ENCODE measurements around the gene XRCC3.

The XRCC3 gene

DNA sequence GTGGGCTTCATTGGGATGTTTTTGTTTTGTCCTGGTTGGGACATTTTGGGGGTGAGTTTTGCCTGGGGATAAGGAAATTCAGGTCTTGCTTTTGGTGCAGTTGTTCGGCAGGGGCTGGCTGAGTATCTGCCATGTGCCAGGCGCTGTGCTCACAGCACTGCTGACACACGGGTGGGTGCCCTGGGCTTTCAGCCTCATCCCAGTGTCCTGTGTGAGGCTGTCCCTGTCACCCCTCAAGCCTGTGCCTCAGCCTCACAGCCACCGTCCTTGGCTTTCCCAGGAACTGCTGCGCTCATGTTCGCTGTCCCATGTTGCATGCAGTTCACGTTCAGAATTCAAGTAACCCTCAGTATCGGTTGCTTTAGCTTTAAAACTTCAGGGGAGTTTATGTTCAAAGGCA is 24.9 kb downstream of the XRCC3 start:
- DNase-seq = no peak

DNA sequence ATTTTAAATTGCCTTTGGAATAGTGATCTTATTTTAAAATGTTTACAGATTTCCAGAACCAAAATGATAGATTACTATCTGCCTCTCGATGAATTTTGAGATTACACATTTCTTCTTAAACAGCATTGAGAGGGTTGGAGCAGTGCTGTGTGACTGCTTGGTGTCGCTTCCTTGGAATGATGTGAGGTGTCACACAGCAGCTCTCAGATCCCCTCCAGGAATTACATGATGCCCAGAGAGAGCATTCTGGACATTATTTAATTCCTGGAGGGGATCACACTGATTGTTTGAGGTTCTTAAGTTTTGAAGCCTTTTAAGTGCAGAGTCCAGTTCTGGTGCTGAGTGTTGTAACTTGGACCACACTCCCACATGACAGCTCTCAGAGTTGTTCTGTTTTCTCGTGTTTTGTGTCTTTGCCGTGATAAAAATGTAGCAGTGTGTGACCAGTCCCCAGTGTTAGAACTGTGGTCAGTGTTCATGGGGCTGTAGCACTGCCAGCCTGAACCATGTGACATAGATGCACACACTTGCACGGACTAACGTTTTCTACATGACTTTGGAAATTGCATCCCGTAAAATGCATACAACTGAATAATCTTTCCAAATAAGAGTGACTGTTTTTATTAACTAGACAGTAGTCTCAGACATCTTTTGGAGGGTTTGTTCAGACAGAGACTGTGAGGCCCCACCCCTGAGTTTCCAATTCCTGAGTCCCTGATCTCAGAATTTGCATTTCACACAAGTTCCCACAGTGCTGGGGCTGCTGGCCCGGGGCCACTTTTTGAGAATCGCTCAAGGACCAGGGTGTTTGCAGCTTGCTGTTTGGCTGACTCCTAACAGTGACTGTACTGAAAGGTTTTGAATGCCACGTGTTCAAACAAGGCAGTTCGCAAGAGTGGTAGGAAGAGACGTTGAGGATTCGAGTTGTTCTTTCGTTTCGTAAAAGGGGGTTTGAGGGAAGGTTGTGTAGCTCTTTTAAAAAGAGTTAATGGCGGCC is 26.0 kb downstream of the XRCC3 start:
- DNase-seq = no peak

DNA sequence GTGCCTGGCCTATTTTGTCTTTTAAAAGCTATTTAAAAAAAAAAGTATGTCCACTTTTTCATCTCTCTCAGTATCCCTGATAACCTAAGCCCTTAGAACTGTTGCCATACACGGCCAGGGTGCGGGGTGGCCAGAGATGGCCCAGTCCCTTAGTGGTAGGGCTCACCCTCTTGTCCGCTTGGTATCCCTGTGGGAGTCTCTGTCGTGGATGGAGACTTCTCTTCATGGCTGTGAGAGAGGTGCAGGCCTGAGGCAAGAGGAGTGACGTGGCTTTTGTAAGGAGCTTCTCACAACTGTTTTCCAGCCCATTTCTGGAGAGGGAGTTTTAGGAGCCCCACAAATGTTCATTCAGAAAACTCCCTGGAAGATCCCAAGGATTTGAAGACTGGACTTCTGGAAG is 26.8 kb downstream of the XRCC3 start:
- DNase-seq = no peak

DNA sequence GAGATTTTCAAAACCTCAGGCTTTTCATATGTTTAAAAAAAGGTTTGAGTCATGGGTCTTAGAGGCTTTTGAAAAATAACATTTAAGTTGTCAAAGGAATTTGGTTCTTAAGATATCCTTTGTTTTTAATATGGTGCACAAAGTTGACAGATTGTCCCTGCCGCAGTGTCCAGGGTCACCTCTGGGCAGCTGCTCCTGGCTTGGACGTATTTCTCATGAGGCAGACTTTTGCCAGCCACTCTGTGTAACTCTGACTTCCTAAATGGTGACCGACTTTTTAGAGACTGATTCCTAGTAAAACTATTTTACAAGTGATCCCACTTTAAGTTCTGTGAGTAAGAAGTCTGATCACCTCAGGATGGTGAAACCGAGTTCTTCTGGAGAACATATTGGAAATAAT is 27.5 kb downstream of the XRCC3 start:
- DNase-seq = no peak

DNA sequence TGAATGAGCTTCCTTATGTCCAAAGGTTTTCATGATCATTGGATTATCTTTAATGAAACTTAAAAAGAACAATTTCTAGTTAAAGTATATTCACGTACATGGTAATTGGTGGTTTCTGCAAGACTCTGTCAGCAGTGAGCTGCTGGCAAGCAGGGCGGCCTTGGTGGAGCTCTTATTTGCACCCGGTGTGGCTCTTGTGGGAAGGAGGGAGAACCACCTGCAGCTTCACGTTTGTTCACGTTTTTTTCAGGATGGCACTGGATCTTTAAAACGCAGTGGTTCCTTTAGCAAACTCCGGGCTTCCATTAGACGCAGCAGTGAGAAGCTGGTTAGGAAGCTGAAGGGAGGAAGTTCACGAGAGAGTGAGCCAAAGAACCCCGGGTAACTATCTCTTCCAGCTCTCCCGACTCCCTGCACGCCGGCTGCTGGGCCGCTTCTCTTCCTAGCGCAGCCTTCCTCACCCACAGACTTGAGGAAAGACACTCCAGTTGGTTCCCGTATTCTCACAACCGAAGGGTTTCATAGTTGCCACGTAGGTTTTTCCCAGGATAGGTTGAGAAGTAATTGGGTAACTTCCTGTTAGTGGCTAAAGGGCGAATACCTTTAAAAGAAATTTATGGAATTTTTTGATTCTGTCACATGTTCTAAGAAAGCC is 28.3 kb downstream of the XRCC3 start:
- peak; percentile 63 for DNase-seq

DNA sequence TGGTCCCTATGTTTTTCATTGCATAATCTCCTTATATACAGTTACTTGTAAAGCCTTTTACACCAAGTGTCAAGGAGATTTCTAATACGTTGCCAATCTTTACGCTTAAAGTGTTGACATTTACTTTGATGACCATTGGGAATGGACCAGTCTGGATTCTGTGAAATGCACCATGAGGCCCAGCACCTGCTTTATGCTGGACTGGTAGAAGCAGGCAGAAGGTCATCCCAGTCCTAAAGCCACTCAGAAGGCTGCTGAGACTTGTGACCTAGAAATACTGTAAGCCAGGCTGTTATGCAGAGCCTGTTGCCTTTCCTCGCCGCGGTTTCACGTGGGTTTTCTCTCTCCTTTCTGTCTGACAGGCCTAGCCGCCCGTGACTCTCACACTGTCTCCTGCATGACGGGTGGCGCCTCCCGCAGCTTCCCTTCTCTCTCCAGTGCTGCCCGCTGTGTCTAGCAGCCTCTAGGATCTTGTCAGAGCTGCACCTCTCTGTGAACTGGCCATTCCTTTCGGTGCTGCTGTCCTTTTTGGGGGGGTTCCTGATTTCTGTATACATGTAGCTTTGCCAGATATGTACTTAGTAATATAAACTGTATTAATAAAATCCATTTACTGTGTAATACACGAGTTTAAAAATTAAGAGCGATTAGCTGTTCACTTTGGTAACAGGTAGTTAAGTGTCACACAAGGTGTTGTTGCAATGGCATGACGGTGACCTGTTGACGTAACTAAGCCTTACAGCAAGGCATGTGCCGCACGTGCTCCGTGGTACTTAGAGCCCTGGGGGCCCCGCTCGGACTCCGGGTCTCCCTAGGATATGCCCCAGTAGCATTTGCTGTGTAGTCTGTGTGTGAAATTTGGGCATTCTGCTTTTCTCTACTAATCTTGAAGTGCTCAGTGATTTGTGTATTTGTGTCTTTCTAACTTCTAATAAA is 29.7 kb downstream of the XRCC3 start:
- no peak for DNase-seq

DNA sequence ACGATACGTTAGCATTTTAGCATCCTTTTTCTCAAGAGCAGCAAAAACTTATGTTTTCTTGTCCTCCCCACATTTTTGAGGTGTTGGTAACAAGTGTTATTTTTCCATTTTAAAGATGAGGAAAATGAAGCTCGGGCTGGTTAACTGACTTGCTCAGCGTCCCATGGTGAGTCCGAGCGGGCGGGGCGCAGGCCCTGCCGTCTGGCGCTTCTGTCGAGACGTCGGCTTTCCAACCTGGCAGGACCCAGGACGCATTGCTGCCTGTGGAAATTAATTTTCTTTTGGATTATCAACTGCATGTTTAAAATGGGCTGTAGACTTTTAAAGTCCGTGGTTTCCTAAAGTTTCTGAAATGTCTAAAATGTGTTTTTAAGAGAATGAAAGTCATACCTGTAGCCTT is 30.4 kb downstream of the XRCC3 start:
- no peak for DNase-seq

DNA sequence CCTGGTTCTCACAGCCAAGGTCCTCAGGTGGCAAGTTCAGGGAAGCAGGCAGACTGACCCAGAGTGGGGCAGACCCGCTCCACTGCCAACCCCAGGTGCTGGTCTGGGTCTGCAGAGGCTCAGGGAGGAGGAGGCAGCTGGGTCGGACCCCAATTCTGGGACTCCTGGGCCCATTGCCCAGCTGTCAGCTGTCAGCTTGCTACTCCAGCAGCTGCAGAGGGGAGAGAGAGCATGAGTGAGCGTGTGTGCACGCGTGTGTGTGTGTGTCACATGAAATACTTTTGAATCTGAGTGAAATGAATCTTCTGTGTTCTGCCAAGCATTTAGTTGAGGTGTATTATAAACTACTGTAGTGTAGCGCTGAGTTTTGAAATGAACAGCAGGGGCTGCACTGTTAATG is 30.8 kb downstream of the XRCC3 start:
- no peak for DNase-seq

DNA sequence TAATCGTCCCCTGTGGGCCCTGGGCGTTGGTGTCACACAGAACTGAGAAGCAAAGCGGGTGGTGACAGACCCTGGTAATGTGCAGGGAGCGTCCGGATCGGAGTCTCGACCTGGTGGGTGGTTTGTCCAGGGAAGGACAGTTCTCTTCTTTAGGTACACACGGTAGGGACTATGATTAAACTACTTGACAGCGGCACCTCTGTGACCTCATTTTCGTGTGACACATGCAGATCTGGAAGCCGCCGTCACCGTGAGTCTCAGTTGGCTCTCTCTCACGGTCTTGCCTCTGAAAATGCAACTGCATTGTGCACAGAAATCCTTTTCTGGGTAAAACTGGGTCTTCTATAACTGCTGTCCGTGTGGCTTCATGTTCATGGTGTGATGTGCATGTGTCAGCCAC is 32.1 kb downstream of the XRCC3 start:
- no peak for DNase-seq

DNA sequence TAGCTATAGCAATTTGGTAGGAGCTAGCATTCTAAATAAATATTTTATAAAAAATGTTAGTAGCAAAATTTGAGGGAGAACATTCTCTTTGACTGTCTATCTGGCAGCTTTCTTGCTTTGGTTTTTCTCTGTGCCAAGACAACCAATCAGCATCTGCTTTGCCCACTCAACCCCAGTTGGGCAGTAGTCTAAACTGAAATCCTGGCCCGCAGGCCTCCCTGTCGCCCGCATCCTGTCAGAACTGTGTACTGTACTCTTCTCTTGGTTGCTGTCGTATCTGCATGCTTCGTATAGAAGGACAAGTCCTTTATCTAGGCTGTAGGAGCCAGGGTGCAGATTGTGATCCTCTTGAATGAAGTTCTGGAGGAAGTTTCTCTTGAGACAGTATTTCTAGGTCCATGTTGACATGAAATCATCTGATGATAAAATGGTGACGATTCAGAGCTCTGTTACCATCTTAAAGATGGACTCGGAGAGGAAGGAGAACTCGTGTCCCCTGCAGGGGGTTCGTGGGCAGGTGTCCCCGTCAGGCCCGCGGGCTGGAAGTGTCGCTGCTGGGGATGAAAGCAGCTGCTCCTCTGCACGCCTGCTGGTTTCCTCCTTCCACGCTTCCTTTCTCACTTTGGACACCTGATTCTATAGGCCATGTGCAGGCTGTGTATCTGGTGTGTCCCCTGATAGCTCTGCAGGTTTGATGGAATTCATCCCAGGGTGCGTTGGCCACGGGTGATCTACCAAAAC is 34.6 kb downstream of the XRCC3 start:
- no peak for DNase-seq

DNA sequence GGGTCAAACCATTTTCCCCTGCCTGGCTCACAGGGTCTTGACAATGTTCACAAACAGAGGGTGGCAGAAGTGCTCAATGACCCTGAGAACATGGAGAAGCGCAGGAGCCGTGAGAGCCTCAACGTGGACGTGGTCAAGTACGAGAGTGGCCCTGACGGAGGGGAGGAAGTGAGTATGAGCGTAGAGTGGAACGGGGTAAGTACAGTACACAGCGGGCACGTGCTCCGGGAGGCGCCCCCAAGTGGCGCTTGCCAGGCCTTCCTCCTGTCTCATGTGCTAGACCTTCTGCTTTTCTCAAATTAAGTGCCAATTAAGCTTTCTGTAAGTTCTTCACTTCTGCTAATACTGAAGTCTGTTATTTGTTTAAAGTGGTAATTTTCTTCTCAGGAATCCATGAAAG is 35.9 kb downstream of the XRCC3 start:
- DNase-seq = no peak

DNA sequence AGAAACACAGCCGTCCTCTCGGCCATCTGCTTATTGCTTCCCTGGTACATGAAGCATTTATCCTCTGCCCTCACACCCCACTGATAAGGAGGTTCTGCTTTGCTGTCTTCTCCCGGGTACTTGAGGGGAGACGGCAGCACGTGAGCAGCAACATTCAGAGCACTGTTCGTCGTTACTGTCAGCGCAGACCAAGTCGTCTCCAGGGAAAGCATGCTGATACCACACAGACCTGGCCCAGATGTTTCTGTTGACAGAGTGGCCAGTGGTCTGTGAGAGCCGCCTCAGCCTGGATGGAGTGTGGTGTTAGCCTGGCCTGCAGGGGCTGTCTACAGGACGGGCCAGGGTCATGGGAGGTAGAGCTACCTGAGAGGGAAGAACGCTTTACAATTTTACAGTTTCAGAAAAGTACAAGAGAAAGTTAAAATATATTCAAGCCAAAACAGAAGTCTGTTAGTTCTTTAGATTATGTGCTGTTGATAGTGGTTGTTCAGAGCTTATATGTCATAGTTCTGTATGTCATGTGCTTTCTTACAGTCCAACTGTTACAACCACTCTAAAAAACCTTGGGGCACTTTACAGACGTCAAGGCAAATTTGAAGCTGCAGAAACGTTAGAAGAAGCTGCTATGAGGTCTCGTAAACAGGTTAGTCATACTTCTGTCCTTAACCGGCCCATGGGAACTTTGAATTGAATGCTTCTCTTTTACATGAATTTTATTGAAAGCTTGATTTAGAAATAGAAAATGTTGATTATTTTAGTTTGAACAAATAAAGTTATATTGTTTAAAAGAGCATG is 38.2 kb downstream of the XRCC3 start:
- DNase-seq = no peak

DNA sequence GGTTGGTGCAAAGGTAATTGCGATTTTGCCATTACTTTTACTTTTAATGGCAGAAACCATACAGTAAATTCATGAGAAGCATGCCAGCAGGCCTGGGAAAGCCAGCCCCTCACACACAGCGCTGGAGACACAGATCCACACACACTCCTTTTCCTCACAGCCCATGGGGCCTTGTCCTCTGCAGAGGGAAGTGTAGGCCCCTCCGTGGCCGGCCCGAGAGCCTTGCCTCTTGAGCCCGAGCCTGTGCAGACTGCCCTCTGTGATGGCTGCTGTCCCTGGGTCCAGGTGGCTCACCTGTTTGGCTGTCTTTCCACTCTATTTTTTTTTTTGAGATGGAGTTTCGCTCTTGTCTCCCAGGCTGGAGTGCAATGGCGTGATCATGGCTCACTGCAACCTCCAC is 39.3 kb downstream of the XRCC3 start:
- DNase-seq = no peak

DNA sequence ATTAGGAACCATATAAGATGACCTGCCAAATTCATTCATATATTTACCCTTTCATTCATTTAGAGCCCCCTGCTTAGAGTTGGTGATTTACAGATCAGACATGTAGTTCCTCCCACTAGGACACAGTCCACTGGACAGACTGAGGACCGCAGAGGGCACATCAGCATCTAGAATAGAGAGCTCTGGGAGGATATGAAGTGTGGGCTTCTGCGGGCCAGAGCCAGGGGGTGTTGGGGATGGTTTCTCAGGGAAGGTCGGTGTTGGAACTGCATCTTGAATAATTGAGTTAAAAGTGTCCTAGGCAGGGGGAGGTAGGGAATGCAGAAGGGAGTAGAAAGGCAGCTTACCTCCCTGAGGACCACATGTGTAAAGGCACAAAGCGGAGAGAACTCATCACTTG is 43.3 kb downstream of the XRCC3 start:
- no peak for DNase-seq

DNA sequence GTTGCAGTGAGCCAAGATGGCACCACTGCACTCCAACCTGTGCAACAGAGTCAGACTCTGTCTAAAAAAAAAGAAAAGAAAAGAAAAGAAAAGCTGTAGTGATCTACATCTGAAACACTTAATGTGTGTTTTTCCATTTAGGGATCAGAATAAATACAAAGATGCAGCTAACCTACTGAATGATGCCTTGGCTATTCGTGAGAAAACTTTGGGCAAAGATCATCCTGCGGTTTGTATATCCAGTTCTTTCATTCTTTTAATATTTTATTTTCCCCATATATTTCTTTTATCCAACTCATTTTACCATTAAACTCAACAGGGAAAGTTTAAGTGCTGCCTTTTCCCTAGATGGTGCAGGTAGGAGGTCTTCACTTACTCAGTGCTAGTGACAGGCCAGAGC is 45.9 kb downstream of the XRCC3 start:
- no peak for DNase-seq

DNA sequence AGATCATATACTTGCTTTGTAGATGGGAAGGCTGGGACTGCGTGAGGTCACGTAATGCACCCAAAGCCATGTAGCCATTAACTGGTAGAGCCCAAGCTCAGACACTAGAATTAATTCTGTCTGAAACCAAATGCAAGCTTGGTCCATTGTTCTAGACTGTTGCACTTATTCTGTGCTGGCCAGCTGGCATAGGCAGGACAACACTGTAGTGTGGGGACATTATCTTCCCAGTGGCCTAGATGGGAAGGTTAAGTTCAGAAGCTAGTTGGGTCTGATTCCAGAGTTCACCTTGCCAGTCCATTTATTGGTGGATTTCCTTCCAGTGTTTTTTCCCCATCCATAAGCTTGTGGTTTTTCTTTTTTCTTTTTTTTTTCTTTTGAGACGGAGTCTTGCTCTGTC is 47.1 kb downstream of the XRCC3 start:
- DNase-seq = no peak

DNA sequence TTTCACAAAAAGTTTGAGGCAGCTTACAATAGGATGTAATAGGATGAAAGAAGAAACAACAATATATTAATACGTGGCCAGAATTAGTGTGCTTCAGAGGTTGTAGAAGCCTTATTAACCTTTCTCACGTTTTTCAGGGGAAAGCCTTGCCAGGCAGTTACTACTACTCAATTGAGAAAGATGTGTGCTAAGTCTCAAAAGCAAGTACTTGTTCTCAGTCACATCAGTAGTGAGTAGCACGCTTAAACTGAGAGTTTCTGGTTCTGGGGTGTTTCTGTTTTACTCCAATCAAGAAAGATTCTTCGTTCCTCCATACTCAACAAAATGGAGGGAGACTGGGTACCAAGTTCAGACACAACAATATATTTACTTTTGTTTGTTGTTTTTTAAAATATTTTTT is 47.6 kb downstream of the XRCC3 start:
- no peak for DNase-seq

DNA sequence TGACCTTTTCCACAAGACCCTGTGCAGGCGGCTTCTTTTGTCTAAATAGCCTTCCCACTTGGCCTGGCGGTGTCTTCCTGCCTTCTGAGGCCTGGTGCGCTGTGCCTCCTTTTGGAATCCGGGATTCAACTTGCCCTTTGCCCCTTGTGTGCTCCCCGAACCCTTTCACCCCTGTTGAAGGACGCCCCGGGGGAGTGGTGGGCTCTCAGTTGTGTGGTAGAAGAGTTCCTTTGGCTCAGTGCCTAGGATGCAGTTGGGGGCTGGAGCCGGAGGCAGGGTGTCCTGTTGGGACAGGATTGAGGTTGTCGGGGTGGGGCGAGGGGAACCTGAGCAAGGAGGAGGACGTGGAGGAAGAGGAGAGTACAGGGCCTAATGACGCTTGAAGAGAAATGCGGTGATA is 51.7 kb downstream of the XRCC3 start:
- DNase-seq = no peak

DNA sequence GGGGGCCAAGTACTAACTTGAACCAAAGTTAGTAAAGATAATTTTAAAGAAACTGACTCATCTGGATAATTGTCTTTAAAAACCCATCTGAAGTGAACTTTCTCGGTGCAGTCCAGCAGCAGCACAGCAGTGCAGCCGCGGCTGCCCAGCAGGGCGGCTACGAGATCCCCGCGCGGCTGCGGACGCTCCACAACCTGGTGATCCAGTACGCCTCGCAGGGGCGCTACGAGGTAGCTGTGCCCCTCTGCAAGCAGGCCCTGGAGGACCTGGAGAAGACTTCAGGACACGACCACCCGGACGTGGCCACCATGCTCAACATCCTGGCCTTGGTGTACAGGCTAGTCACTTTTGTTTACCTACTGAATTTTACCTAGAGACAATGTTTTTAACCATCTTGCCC is 52.7 kb downstream of the XRCC3 start:
- no peak for DNase-seq

DNA sequence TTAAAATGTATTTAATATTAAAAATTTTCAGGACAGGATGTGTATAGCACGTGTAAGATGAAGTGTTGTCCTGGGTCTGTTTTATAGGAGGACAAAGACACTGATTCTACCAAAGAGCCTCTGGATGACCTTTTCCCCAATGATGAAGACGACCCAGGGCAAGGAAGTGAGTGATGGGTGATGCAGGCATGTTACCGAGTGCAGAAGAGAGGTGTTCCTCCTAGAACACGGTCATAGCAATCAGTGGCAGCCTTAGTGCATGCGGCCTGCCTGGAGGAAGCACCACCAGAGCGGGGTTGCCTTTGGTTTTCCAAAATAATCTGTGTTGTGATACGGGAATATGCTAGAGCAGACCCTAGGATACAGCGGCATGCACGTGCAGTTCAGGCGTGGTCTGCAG is 53.2 kb downstream of the XRCC3 start:
- DNase-seq = no peak

DNA sequence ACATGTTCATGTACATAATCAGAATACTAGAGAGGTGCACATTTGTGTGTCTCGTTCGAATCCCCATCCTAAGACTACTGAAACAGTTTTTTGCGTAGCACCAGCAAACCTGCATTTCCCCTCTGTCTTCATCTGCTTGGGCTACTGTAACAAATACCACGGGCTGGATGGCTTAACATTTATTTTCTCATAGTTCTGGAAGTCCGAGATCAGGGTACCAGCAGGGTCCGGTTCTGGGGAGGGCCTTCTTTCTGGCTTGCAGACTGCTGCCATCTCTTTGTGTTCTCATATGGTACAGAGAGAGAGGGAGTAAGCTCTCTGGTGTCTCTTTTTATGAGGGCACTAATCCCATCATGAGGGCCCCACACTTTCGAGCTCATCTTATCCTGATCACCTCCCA is 55.6 kb downstream of the XRCC3 start:
- no peak for DNase-seq

DNA sequence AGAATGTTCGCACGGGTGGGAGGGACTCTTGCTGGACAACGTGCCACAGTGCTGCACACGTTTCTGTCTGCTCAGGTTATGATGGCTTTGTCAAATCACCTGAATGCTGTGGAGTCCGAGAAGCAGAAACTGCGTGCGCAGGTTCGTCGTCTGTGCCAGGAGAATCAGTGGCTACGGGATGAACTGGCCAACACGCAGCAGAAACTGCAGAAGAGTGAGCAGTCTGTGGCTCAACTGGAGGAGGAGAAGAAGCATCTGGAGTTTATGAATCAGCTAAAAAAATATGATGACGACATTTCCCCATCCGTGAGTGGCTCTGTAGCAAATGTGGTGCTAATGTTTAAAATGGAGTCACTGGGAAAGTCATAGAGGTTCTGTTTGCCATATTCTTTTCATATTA is 57.8 kb downstream of the XRCC3 start:
- no peak for DNase-seq

Data from NCI-H226 (cell line).